HepG2 (cell line): Measurements from ENCODE around the gene ESPNL. TPM values are rescaled to one million over a fixed set of nuclear protein-coding genes. Genes with fewer than 3 reads are reported as not detected.
A peak's percentile ranks its signal among the peaks of the same experiment; 100 is the strongest.

Experiments
- MYC ChIP-seq: sonication (generic); formaldehyde crosslinking; IDR thresholded peaks from 2 replicates; pipeline ENCODE4 v1.9.0; 2021; ENCODE audit warnings: missing genetic modification reagents, borderline replicate concordance
- ZNF577 ChIP-seq: sonication (generic); formaldehyde crosslinking; IDR thresholded peaks from 2 replicates; pipeline ENCODE4 v1.4.0; 2020; ENCODE audit warnings: mild to moderate bottlenecking, low read depth, missing genetic modification reagents, borderline replicate concordance
- polyA plus RNA-seq, 8 experiments: library from polyadenylated mRNA; depleted of rRNA in 3 of 8; stranded (reverse) in 7 of 8; unstranded in 1 of 8; fragments of >200 nt; fragmentation: Illumina TruSeq in 4 of 8; extraction: Trizol in 4 of 8; gene quantifications; 2 replicates each; pipeline versions ENCODE4 v1.2.1 to v1.2.3, GENCODE V29; 2011 to 2016; ENCODE audit warnings: low read depth in 4 of 8, missing spikeins in 1 of 8, mixed read lengths in 1 of 8; ENCODE audit not compliant: insufficient read depth in 1 of 8
- total RNA-seq, 5 experiments: library from RNA; depleted of rRNA; stranded (reverse); fragments of >200 nt; fragmentation: Illumina TruSeq; extraction: Trizol; gene quantifications; 2 replicates each; pipeline ENCODE4 v1.2.3, GENCODE V29; 2016; ENCODE audit warnings: low read depth in 1 of 5
- TF ChIP-seq, protein P1 (sequence below): sonication (generic); formaldehyde crosslinking; IDR thresholded peaks from one replicate; pipeline ENCODE4 v1.5.1; 2020; ENCODE audit warnings: mild to moderate bottlenecking, missing genetic modification reagents; ENCODE audit errors: not compliant biosample characterization
- TF ChIP-seq, protein P2 (sequence below): sonication (generic); formaldehyde crosslinking; IDR thresholded peaks from 2 replicates; pipeline ENCODE4 v1.4.0; 2020; ENCODE audit warnings: low read depth, missing genetic modification reagents
- TF ChIP-seq, protein P3 (sequence below): sonication (generic); formaldehyde crosslinking; IDR thresholded peaks from 2 replicates; pipeline ENCODE4 v1.5.1; 2020; ENCODE audit warnings: missing genetic modification reagents, mild to moderate bottlenecking, borderline replicate concordance
- TF ChIP-seq, protein P4 (sequence below): sonication (generic); formaldehyde crosslinking; IDR thresholded peaks from 2 replicates; pipeline ENCODE4 v1.4.0; 2020; ENCODE audit warnings: missing genetic modification reagents

Gene ESPNL
- total and polyA plus RNA-seq, 2 of the 13 experiments (the other 11 are each of a cell fraction or from before 2014, with no cell fraction given): 0.45 to 0.80 TPM

DNA sequence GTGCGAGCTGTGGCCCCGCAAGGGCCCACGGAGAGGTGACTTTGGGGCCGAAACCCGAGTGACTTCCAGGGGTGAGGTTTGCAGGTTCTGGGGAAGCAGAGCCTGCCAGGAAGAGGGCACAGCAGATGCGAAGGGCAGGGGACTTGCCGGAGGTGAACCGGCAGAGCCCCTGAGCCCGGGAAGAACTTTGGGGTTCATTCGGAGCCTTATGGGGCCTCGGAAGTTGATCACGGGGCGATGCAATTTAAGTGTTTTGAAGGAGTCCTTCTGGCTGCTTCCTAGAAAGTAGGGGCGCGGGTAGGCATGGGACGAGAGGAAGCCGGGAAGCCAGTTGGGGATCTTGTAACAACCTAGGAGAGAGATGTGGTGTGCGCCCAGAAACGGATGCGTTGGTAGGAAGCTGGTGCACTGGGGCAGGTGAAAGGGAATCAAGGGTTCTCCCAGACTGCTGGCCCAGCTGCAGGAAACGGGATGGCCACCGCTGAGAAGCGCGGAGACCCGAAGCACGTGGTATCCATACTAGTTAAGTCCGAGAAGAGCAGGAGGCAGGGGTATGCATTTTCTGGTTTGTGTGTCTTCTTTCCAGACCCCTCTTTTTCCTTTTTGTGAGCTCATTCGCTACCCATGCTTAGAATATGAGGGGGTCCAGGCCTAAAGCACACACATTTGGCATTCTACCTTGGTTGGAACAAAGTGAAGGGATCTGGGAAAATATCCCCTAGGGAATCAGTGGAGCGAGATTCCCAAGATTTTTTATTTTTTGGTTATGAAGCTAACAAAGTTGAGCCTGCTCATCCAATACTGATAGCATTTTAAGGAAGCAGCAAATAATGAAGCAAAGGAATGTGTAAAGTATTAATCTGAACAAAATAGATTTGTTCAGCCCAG, 38.6 kb upstream of the ESPNL start (continued):
- TF ChIP-seq, protein P1, sequence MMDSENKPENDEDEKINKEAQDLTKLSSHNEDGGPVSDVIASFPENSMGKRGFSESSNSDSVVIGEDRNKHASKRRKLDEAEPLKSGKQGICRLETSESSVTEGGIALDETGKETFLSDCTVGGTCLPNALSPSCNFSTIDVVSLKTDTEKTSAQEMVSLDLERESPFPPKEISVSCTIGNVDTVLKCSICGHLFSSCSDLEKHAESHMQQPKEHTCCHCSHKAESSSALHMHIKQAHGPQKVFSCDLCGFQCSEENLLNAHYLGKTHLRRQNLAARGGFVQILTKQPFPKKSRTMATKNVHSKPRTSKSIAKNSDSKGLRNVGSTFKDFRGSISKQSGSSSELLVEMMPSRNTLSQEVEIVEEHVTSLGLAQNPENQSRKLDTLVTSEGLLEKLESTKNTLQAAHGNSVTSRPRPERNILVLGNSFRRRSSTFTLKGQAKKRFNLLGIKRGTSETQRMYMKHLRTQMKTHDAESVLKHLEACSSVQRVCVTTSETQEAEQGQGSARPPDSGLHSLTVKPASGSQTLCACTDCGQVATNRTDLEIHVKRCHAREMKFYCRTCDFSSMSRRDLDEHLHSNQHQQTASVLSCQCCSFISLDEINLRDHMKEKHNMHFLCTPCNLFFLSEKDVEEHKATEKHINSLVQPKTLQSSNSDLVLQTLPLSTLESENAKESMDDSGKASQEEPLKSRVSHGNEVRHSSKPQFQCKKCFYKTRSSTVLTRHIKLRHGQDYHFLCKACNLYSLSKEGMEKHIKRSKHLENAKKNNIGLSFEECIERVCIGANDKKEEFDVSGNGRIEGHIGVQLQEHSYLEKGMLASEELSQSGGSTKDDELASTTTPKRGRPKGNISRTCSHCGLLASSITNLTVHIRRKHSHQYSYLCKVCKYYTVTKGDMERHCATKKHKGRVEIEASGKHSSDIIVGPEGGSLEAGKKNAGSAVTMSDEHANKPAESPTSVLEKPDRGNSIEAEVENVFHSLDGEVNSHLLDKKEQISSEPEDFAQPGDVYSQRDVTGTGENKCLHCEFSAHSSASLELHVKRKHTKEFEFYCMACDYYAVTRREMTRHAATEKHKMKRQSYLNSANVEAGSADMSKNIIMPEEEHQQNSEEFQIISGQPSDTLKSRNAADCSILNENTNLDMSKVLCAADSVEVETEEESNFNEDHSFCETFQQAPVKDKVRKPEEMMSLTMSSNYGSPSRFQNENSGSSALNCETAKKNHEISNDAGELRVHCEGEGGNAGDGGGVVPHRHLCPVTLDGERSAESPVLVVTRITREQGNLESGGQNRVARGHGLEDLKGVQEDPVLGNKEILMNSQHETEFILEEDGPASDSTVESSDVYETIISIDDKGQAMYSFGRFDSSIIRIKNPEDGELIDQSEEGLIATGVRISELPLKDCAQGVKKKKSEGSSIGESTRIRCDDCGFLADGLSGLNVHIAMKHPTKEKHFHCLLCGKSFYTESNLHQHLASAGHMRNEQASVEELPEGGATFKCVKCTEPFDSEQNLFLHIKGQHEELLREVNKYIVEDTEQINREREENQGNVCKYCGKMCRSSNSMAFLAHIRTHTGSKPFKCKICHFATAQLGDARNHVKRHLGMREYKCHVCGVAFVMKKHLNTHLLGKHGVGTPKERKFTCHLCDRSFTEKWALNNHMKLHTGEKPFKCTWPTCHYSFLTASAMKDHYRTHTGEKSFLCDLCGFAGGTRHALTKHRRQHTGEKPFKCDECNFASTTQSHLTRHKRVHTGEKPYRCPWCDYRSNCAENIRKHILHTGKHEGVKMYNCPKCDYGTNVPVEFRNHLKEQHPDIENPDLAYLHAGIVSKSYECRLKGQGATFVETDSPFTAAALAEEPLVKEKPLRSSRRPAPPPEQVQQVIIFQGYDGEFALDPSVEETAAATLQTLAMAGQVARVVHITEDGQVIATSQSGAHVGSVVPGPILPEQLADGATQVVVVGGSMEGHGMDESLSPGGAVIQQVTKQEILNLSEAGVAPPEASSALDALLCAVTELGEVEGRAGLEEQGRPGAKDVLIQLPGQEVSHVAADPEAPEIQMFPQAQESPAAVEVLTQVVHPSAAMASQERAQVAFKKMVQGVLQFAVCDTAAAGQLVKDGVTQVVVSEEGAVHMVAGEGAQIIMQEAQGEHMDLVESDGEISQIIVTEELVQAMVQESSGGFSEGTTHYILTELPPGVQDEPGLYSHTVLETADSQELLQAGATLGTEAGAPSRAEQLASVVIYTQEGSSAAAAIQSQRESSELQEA (CRISPR knock-in tag): peak; percentile 3
- TF ChIP-seq, protein P2, sequence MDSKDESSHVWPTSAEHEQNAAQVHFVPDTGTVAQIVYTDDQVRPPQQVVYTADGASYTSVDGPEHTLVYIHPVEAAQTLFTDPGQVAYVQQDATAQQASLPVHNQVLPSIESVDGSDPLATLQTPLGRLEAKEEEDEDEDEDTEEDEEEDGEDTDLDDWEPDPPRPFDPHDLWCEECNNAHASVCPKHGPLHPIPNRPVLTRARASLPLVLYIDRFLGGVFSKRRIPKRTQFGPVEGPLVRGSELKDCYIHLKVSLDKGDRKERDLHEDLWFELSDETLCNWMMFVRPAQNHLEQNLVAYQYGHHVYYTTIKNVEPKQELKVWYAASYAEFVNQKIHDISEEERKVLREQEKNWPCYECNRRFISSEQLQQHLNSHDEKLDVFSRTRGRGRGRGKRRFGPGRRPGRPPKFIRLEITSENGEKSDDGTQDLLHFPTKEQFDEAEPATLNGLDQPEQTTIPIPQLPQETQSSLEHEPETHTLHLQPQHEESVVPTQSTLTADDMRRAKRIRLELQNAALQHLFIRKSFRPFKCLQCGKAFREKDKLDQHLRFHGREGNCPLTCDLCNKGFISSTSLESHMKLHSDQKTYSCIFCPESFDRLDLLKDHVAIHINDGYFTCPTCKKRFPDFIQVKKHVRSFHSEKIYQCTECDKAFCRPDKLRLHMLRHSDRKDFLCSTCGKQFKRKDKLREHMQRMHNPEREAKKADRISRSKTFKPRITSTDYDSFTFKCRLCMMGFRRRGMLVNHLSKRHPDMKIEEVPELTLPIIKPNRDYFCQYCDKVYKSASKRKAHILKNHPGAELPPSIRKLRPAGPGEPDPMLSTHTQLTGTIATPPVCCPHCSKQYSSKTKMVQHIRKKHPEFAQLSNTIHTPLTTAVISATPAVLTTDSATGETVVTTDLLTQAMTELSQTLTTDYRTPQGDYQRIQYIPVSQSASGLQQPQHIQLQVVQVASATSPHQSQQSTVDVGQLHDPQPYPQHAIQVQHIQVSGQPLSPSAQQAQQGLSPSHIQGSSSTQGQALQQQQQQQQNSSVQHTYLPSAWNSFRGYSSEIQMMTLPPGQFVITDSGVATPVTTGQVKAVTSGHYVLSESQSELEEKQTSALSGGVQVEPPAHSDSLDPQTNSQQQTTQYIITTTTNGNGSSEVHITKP (CRISPR knock-in tag): no peak
- TF ChIP-seq, protein P3, sequence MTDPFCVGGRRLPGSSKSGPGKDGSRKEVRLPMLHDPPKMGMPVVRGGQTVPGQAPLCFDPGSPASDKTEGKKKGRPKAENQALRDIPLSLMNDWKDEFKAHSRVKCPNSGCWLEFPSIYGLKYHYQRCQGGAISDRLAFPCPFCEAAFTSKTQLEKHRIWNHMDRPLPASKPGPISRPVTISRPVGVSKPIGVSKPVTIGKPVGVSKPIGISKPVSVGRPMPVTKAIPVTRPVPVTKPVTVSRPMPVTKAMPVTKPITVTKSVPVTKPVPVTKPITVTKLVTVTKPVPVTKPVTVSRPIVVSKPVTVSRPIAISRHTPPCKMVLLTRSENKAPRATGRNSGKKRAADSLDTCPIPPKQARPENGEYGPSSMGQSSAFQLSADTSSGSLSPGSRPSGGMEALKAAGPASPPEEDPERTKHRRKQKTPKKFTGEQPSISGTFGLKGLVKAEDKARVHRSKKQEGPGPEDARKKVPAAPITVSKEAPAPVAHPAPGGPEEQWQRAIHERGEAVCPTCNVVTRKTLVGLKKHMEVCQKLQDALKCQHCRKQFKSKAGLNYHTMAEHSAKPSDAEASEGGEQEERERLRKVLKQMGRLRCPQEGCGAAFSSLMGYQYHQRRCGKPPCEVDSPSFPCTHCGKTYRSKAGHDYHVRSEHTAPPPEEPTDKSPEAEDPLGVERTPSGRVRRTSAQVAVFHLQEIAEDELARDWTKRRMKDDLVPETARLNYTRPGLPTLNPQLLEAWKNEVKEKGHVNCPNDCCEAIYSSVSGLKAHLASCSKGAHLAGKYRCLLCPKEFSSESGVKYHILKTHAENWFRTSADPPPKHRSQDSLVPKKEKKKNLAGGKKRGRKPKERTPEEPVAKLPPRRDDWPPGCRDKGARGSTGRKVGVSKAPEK: 0 out of 2 replicates have a peak, but pooled peaks have one; percentile 8
- TF ChIP-seq ZNF577 (CRISPR knock-in tag) (0 out of 2 replicates have a peak, but pooled peaks have one; percentile 74), MYC (peak; percentile 84)
- TF ChIP-seq, protein P4, sequence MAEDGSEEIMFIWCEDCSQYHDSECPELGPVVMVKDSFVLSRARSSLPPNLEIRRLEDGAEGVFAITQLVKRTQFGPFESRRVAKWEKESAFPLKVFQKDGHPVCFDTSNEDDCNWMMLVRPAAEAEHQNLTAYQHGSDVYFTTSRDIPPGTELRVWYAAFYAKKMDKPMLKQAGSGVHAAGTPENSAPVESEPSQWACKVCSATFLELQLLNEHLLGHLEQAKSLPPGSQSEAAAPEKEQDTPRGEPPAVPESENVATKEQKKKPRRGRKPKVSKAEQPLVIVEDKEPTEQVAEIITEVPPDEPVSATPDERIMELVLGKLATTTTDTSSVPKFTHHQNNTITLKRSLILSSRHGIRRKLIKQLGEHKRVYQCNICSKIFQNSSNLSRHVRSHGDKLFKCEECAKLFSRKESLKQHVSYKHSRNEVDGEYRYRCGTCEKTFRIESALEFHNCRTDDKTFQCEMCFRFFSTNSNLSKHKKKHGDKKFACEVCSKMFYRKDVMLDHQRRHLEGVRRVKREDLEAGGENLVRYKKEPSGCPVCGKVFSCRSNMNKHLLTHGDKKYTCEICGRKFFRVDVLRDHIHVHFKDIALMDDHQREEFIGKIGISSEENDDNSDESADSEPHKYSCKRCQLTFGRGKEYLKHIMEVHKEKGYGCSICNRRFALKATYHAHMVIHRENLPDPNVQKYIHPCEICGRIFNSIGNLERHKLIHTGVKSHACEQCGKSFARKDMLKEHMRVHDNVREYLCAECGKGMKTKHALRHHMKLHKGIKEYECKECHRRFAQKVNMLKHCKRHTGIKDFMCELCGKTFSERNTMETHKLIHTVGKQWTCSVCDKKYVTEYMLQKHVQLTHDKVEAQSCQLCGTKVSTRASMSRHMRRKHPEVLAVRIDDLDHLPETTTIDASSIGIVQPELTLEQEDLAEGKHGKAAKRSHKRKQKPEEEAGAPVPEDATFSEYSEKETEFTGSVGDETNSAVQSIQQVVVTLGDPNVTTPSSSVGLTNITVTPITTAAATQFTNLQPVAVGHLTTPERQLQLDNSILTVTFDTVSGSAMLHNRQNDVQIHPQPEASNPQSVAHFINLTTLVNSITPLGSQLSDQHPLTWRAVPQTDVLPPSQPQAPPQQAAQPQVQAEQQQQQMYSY (CRISPR knock-in tag): peak; percentile 44; the same call in 1 of the 2 replicates
- TF ChIP-seq, all 625 proteins: peak for 52
